Keratinocyte (primary cell): ENCODE data around the gene CREB3L2. TPM values are rescaled to one million over a fixed set of nuclear protein-coding genes. Genes with fewer than 3 reads are reported as not detected.

ENCODE experiments used
- DNase-seq: peaks from one replicate; pipeline ENCODE4 v3.0.0-alpha.2; 2011; ENCODE audit warnings: low read depth, missing footprints, low spot score
- FAIRE-seq: peaks from 2 replicates; lab custom pipeline; 2011; peaks lifted over from hg19 to GRCh38; lab: Jason Lieb, UNC
- H2AFZ ChIP-seq: 2 replicates; pipeline ENCODE4 v1.6.0; 2012; ENCODE audit warnings: low read length, control low read depth, inconsistent platforms; ENCODE audit not compliant: control insufficient read depth
- H3K27ac ChIP-seq: 2 replicates; pipeline ENCODE4 v1.5.1; 2011; ENCODE audit warnings: low read length; ENCODE audit not compliant: control insufficient read depth, insufficient read depth
- H3K27me3 ChIP-seq: 3 replicates; pipeline ENCODE4 v1.6.0; 2011; ENCODE audit warnings: low read length; ENCODE audit not compliant: control insufficient read depth, insufficient read depth; ENCODE audit errors: extremely low read depth
- H3K36me3 ChIP-seq, 2 experiments: 2 replicates in 1 of 2; 3 replicates in 1 of 2; pipeline ENCODE4 v1.5.1; 2011; ENCODE audit warnings: low read length in 2 of 2, mild to moderate bottlenecking in 1 of 2; ENCODE audit not compliant: control insufficient read depth in 2 of 2, insufficient read depth in 2 of 2; ENCODE audit errors: extremely low read depth in 1 of 2
- H3K4me1 ChIP-seq: 3 replicates; pipeline ENCODE4 v1.5.1; 2011; ENCODE audit warnings: low read length; ENCODE audit not compliant: control insufficient read depth, insufficient read depth; ENCODE audit errors: extremely low read depth
- H3K4me2 ChIP-seq: 3 replicates; pipeline ENCODE4 v1.6.0; 2011; ENCODE audit warnings: low read depth, low read length; ENCODE audit not compliant: control insufficient read depth, insufficient read depth; ENCODE audit errors: extremely low read depth
- H3K4me3 ChIP-seq, 3 experiments: fragments of 200-600 bp in 1 of 3; sonication (generic) in 1 of 3; 2 replicates in 2 of 3; 3 replicates in 1 of 3; pipeline ENCODE4 v1.5.1; 2011 to 2016; ENCODE audit warnings: low read length in 3 of 3, mild to moderate bottlenecking in 3 of 3, control low read depth in 2 of 3, inconsistent platforms in 1 of 3, low read depth in 1 of 3, mixed read lengths in 1 of 3, mixed run types in 1 of 3, moderate library complexity in 1 of 3; ENCODE audit not compliant: control insufficient read depth in 2 of 3, insufficient read depth in 2 of 3; ENCODE audit errors: extremely low read depth in 1 of 3
- H3K79me2 ChIP-seq: 2 replicates; pipeline ENCODE4 v1.6.0; 2012; ENCODE audit warnings: low read length; ENCODE audit not compliant: control insufficient read depth, insufficient read depth
- H3K9ac ChIP-seq: 3 replicates; pipeline ENCODE4 v1.6.0; 2011; ENCODE audit warnings: low read length; ENCODE audit not compliant: control insufficient read depth, insufficient read depth; ENCODE audit errors: extremely low read depth
- H3K9me1 ChIP-seq: 3 replicates; pipeline ENCODE4 v1.6.0; 2011; ENCODE audit warnings: low read length; ENCODE audit not compliant: control insufficient read depth, insufficient read depth; ENCODE audit errors: extremely low read depth
- H3K9me3 ChIP-seq: 2 replicates; pipeline ENCODE4 v1.5.1; 2012; ENCODE audit warnings: low read depth, low read length; ENCODE audit not compliant: control insufficient read depth
- H4K20me1 ChIP-seq: 3 replicates; pipeline ENCODE4 v1.6.0; 2011; ENCODE audit warnings: low read length; ENCODE audit not compliant: control insufficient read depth, insufficient read depth; ENCODE audit errors: extremely low read depth
- EZH2 ChIP-seq: IDR thresholded peaks from one replicate; pipeline ENCODE4 v1.6.1; 2012; ENCODE audit warnings: inconsistent platforms, mild to moderate bottlenecking, low read length, moderate library complexity
- dilution Hi-C: fragments of 300-500 bp; cut with MboI; formaldehyde crosslinking; loops from one replicate; pipeline ENCODE4 v1.7.0; 2020; ENCODE audit warnings: low sequenced_read_pairs; ENCODE audit not compliant: extremely low pct_ligation_motif_present
- polyA plus RNA-seq, 5 experiments: library from polyadenylated mRNA; depleted of rRNA in 3 of 5; stranded (reverse) in 3 of 5; stranded (forward) in 1 of 5; unstranded in 1 of 5; fragments of >200 nt; gene quantifications; 1 replicate in 1 of 5; 2 replicates in 3 of 5; 3 replicates in 1 of 5; pipeline versions ENCODE4 v1.2.1 to v1.2.3, GENCODE V29; 2011 to 2012; ENCODE audit warnings: missing spikeins in 2 of 5, low read depth in 1 of 5, low replicate concordance in 1 of 5
- TF ChIP-seq, protein P1 (sequence below), 3 experiments: IDR thresholded peaks in 1 of 3; conservative IDR thresholded peaks in 1 of 3; optimal IDR thresholded peaks in 1 of 3; 2 replicates in 2 of 3; 3 replicates in 1 of 3; pipeline versions ENCODE3 to v1.5.1; 2011; ENCODE audit warnings: low read length in 3 of 3, mild to moderate bottlenecking in 3 of 3, moderate library complexity in 2 of 3, control low read depth in 1 of 3, inconsistent platforms in 1 of 3; ENCODE audit not compliant: insufficient read depth in 2 of 3; ENCODE audit errors: extremely low read depth in 1 of 3

CREB3L2 gene
- polyA plus RNA-seq, 1 donor (not counting 4 experiments of a cell fraction or from before 2014, with no cell fraction given): 12.8 TPM

DNA sequence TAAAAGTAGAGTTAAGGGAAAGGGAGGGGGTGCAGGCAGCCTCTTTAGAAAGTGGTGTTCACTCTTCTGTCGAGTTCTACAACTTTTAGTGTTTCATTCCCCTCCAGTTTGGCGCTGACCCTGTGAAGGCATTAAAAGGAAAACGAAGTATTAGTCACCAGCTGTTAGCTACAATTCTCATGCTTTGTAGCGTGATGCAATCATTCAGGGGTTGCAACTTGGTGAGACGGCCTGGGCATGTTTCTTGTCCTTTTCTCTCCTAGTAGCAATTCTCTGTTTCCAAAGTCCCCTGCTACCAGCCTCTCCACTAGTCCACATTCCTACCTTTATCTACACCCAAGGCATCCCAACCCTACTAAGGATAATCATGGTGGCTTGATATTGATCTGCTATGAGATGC lies 121.5 kb downstream of the CREB3L2 start:
- no peak overlapping the region for H3K4me2 ChIP-seq
- no peaks in the 10 kb centered on the region for H3K27me3 ChIP-seq
- H3K9ac ChIP-seq: no peak overlapping the region

DNA sequence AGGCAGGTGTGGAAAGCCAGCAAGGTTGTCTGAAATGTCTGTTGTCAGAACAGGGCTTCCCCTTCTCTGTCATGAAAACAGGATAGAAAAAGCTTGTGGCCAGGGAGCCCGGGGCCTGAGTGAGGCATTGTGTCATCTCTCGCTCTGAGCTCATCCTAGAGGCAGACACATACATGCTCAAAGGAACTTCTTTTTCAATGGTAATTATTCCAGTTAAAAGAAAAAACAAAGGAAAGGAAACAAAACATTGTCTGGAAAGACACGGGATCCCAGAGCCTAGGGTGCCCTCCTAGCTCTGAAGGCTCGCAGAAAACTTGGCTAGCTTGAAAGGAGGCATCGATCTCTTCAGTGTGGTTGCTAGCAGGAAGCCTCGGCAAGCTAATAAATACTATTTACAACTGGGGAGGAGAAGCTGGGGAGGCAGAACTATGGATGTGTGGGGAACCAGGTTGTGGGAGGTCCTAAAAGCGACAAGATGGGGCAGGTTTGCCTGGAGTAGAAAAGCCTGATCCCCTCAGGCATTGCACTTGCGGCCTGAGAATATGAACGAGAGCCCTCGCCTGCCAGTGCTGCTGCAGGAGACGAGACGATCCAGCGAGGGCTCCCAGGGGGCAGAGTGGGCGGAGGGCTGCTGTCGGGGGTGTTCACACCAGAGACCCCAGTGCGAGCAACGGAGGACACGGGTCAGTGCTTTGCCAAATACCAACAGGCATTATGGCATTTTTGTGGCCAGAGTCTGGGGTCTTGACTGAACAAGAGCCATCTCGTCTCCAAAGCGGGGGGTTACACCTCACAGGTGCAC lies 122.3 kb downstream of the CREB3L2 start:
- Histone ChIP-seq H3K36me3 (peaks cover 0 to 9% of the 10 kb centered on the region in 2 experiments), H4K20me1 (no peaks in the 10 kb centered on the region), H3K4me3 (no peak overlapping the region), H3K4me1 (peaks cover 39% of the 10 kb centered on the region), H3K9ac (no peak overlapping the region), H3K4me2 (peak overlapping the region; percentile 37), H2AFZ (no peak overlapping the region), H3K9me1 (peaks cover 2% of the 10 kb centered on the region), H3K9me3 (no peaks in the 10 kb centered on the region), H3K27me3 (no peaks in the 10 kb centered on the region), H3K27ac (peak overlapping the region; percentile 45), H3K79me2 (no peaks in the 10 kb centered on the region)
- DNase-seq (no peak), FAIRE-seq (no peak)
- TF ChIP-seq EZH2: no peak
- TF ChIP-seq, protein P1, sequence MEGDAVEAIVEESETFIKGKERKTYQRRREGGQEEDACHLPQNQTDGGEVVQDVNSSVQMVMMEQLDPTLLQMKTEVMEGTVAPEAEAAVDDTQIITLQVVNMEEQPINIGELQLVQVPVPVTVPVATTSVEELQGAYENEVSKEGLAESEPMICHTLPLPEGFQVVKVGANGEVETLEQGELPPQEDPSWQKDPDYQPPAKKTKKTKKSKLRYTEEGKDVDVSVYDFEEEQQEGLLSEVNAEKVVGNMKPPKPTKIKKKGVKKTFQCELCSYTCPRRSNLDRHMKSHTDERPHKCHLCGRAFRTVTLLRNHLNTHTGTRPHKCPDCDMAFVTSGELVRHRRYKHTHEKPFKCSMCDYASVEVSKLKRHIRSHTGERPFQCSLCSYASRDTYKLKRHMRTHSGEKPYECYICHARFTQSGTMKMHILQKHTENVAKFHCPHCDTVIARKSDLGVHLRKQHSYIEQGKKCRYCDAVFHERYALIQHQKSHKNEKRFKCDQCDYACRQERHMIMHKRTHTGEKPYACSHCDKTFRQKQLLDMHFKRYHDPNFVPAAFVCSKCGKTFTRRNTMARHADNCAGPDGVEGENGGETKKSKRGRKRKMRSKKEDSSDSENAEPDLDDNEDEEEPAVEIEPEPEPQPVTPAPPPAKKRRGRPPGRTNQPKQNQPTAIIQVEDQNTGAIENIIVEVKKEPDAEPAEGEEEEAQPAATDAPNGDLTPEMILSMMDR (optimal IDR thresholded peaks at IDR 0.05 in 1 of 3, IDR thresholded peaks at IDR 0.05 in 1 of 3, conservative IDR thresholded peaks at IDR 0.05 in 1 of 3; ENCODE audit: extremely low read depth in 1 of 3, insufficient read depth in 2 of 3, low read length in 3 of 3): no peak
- dilution Hi-C loops: no loop called here

More for the DNA sequence above, 121.5 kb downstream of the CREB3L2 start:
- no peak overlapping the region for H2AFZ ChIP-seq
- H3K79me2 ChIP-seq: no peaks in the 10 kb centered on the region
- dilution Hi-C loops: no loop called here
- H3K27ac ChIP-seq: peak overlapping the region; percentile 16
- H3K4me1 ChIP-seq: peaks cover 39% of the 10 kb centered on the region
- H3K9me1 ChIP-seq: peaks cover 2% of the 10 kb centered on the region
- H4K20me1 ChIP-seq: no peaks in the 10 kb centered on the region
- no peaks in the 10 kb centered on the region for H3K9me3 ChIP-seq
- no peak for FAIRE-seq
- DNase-seq: peak; percentile 5
- H3K4me3 ChIP-seq: no peak overlapping the region
- TF ChIP-seq, protein P1 (optimal IDR thresholded peaks at IDR 0.05 in 1 of 3, IDR thresholded peaks at IDR 0.05 in 1 of 3, conservative IDR thresholded peaks at IDR 0.05 in 1 of 3; ENCODE audit: extremely low read depth in 1 of 3, insufficient read depth in 2 of 3, low read length in 3 of 3): no peak
- TF ChIP-seq EZH2: no peak
- H3K36me3 ChIP-seq: peaks cover 3 to 10% of the 10 kb centered on the region in 2 experiments
